Stimulated activated CD4-positive, alpha-beta T cell treated with anti-CD3 and anti-CD28 coated beads, Interleukin-4, amount 100 ng/mL, for 4 hours (primary cell): ENCODE data around the gene SSR2.
A peak's percentile ranks its signal among the peaks of the same experiment; 100 is the strongest.

Experiments used
- DNase-seq, 2 experiments: peaks; one replicate each; pipeline ENCODE4 v3.0.0-alpha.2; 2020

The SSR2 gene

GRCh38 chr1:156020293-156021092 is at the start of gene SSR2:
Gene SSR2 (minus strand): TSS chr1:156020951. CDS start chr1:156020167, 784 bp downstream.
- peak; percentile 69 to 84 for DNase-seq

DNA sequence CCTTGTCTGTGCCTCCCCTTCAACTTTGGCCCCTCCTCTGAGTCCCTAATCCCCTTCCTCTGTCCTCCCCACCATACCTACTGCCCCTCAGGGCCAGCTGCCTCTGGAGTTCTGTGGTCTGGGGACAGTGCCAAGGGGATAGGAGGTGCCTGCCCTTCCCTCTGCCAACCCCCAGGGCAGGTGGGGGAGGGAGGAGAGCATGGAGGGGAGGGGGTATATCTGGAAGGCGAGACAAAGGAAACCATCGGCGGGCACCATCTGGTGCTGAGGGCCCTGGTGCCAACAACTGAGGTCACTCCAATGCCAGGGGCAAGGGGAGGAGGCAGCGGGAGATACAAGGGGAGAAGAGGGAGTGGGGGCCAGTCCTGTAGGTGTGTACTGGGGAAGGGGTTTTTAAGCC is 49.8 kb upstream of the SSR2 start:
- DNase-seq = no peak

GRCh38 chr1:156069490-156070455 is 49.0 kb upstream of the SSR2 start:
- no peak for DNase-seq

DNA sequence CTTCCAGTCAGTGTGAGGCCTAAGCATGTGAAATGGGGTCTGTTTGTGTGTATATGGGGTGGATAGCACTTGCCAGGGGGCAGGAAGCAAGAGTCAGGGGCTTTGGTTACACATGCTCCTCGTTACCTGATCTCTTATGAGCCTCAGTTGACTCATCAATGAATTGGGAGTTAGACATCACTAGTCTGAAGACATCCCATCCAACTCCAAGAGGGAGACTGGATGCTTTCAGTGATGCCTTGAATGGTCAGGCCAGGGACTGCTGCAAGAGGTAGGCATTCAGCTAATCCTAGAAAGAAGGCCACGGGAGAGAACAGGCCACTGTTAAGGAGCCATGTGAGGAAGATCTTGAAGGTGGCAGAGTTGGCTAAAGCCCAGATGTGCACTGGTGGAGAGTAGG is 46.5 kb upstream of the SSR2 start:
- no peak for DNase-seq

DNA sequence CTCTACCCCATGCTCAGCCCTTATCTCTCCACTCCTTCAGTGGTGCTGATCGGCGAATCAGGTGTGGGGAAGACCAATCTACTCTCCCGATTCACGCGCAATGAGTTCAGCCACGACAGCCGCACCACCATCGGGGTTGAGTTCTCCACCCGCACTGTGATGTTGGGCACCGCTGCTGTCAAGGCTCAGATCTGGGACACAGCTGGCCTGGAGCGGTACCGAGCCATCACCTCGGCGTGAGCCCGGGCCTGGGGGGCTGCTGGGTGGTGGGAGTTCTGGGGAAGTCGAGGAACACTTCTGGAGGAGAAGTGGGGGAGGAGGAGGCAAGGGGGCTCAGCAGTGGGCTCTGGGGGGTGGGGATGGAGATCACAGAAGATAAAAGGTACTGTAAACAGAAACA is 45.1 kb upstream of the SSR2 start:
- no peak for DNase-seq

DNA sequence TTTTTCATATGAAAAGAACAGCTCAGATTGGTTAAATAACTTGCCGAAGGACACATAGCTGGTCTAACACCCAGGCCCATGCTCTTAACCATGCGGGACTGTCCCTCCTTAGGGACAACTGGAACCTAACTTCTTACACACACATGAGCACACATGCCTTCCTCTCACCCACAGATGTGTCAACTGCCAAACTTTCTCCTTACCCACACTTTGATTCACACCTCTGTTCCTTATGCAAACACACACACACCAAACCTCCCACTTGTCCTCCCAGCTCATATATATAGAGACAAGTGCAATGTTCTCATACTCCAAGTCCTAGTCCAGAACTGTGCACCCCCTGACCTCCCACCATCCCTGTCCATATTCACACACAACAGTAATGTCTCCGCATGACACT is 44.5 kb upstream of the SSR2 start:
- DNase-seq = no peak

DNA sequence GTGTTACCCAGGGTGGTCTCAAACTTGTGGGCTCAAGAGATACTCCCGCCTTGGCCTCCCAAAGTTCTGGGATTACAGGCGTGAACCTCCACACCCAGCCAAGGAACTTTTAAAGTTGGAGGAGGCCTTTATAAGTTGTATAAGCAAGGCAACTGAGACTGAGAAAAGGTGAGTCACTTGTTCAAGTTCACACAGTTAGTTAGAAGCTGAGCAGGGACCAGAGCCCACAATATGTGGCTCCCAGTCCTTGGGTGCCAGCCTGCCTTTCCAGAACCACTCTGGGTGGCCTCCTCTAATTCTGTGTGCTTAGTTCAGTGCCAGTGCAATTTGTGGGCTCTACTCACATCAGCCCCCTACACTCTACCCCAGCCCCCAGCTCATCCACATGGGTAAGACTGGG is 43.9 kb upstream of the SSR2 start:
- DNase-seq = no peak

- DNase-seq = no peak
These were observed 43.2 kb upstream of the SSR2 start for GRCh38 chr1:156063997-156064285.

- no peak for DNase-seq
These were observed 41.4 kb upstream of the SSR2 start for GRCh38 chr1:156062189-156062588.

GRCh38 chr1:156060937-156061636 is 40.3 kb upstream of the SSR2 start, which contains the start of gene RAB25:
Gene RAB25 (plus strand): TSS chr1:156061160. CDS start chr1:156061401, 241 bp downstream.
- no peak for DNase-seq

DNA sequence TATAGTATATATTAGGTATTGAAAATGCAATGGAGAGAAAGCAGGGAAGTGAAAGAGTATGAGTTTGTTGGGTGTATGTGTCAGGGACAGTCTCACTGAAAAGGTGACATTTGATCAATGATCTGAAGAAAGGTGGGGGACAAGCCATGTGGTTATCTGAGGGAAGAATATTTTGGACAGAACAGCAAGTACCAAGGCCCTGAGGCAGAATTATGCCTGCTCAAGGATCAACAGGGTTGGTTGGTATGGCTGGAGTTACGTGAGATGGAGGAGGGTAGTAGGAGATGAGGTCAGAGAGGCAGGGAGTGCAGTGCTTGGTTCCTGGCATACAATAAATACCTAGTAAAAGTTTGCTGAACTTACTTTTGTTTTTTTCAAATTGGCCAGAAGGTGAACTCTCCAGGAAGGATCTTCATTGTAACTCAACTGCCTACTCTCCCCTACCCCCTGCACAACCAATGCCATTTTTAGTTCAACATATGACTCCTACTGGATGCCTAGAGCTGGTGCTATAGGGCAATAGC is 35.6 kb upstream of the SSR2 start:
- no peak for DNase-seq

DNA sequence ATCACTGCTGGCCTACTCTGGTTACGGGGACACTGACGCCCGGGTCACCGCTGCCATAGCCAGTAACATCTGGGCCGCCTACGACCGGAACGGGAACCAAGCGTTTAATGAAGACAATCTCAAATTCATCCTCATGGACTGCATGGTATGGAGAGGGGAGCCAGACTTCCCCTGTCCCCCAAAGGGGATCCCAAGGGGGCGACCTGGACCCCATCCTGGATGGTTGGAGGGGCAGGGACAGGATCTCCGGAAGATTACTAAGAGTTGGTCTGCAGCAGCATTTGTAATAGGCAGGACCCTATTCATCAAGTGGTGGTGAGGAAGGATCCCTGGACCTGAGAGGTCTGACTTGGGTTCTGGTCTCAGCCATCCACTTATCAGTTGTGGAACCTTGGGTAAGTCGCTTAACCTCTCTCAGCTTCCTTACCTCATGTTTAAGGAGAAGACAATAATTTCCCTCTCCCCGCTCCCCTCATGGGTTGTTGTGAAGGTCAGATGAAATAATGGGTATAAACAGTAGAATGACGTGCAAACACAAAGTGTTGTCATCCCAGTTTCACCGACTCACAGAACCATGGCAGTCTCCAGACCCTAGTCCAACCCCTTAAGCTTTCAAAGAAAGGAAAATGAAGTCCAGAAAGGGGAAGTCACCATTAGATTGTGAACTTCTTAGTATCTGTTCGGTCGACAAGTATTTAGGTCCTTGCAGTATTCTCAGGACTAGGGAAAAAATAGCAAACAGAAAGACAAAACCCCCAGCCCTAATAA is 34.7 kb upstream of the SSR2 start:
- no peak for DNase-seq

DNA sequence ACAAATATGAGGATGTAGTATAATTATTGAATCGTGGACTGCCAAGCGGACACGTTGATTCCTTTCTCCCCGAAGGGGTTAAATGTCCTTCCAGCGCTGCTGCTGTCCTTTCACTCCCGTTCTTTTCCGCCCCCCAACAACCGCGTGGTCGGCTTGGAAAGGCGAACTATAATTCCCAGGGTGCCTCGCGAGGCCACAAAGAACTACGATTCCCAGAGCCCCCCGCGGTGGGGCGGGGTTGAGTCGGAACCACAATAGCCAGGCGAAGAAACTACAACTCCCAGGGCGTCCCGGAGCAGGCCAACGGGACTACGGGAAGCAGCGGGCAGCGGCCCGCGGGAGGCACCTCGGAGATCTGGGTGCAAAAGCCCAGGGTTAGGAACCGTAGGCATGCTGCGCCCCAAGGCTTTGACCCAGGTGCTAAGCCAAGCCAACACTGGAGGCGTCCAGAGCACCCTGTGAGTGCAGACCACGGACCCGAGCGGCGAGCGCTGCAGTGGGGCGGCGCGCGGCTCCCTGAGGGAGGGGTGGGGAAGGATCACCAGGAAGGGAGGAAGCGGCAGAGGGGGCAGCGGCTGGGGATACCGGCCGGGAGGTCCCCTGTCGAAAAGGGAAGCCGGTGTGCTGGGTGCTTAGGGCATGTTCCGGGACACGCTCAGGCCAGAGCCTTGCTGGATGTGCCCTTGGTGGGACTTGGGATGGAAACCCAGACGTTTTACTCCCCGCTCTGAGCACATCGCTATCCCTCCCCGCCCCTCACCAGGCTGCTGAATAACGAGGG is 33.9 kb upstream of the SSR2 start, which contains the start of gene LAMTOR2:
TSS of gene LAMTOR2 (plus strand) at position 283 of the 781 bp plus-strand sequence. CDS start at position 391, 108 bp downstream.
- peak; percentile 95 to 96 for DNase-seq

GRCh38 chr1:156053768-156054499 is 33.2 kb upstream of the SSR2 start, which contains the start of gene UBQLN4:
Gene UBQLN4 (minus strand): TSS chr1:156053798. CDS start chr1:156053701, 97 bp downstream.
- peak; percentile 84 to 85 for DNase-seq

DNA sequence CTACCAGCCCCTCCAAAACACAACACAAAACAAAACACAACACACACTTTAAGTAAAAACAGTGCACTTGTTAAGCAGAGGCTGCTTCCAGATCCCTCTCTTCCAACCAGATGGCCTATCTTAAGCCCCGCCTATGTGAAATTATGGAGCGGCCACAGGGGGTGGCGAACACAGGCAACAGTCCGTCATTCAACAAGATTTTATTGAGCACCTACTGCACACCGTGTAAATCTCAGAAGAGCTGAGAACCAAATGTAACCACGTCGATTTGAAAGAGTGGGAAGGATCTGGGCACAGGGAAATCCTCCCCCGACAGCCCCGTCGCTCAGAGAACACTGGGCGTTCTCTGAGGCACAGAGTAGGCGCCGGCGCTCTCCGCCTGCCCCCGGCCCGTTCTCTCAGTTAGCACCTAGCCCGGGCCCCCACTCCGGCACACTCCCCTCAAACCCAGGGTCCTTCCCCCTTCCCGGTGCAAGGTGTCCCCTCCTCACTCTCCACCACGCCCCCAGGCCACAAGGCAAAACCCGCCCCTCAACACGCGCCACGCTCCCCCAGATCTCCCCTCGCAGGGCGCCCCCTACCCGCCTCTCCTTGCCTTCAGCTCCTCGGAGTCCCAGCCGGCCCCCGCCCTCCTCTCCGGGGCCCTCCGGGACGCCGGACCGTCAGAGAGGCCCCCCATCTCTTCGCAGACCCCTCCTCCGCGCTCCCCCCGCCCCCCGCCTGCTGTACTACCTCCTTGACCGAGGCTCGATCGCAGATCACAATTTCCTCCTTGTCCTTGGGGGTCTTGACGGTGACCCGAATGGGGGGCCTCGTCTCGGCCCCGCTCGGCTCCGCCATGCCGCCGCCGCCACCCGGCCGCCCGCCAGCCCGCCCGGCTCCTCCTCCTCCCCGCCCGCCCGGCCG is 32.4 kb upstream of the SSR2 start:
- DNase-seq = peak; percentile 68 to 72

DNA sequence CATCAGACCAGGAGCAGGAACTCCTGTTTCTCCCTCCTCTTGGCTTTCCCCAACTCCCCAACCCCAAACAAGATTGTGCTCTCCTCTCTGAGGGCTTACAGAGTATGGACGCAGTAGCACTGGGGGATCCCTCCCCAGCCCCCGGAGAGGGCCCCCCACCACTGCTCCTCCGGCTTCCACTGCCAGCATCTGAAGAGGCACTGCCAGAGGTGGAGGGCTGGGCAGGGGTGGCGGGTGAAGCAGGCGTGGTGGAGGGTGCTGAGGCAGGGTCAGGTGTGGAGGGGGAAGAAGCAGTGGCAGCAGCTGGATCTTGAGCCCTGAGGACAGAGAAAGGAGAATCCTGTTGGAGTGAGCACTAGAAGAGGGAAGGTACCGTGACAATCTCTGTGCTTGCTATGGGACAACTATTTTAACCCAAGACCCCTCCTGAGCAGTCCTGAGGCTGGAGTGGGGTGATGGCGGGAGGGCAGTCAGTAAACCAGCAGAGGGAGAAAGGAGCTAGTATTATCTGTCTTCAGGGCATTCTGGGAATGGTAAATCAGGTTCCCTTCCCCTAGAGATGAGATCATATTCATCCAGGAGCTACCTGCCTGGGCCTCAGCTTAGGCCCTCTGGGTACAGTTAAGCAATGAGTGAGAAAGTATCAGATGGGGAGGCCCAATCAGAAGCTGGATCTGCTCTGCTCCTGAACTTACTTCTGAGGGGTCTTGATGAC is 30.4 kb upstream of the SSR2 start:
- DNase-seq = no peak

DNA sequence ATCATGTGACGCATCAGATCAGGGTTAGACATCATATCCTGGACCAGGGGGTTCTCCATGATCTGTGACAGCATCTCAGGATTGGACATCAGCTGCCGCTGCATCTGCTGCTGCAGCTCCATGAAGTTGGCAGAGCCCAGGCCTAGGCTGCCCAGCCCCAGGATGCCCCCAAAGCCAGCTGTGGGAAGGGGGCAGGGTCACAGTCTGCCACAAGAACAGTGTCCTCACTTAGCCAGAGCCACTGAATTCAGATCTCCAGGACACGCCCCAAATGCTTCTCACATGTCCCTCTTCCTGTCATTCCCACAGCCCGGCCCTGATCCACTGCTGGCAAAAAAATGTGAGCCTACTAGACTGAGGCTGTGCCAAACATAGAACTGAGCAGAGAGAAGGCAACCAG is 29.6 kb upstream of the SSR2 start:
- DNase-seq = no peak

DNA sequence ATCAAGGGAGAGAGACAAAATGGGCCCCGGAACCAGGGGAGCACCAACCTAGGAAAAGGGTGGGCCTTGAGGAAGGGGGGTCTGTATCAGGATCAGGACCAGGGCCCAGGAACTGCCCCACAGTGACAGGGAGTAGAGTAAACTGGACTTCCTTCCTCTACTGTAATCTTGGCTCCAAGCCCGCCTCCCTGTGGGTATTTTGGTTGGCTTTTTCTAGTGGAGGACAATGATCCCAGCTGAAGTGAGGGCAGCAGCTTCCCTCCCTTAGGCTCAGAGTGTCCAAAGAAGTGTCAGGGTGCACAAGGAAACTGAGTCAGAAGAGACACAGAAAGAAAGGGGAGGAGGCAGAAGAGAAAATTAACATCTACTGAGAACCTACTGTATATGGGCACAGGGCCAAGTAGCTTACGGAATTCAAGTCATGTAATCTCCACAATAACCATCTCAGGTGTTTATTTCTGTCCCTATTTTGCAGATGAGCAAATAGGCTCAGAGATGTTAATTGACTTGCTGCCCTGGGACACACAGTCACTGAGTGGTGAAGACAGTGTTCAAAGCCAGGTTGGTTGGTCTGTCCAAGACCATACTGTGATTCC is 28.0 kb upstream of the SSR2 start:
- no peak for DNase-seq
